Posterior vena cava (tissue), 2 donors: ENCODE measurements around the gene ZMYND15. TPM values are rescaled to one million over a fixed set of nuclear protein-coding genes. Genes with fewer than 3 reads are reported as not detected.

Experiments used
- DNase-seq: peaks from one replicate; pipeline ENCODE4 v3.0.0-alpha.2; 2020; ENCODE audit warnings: low spot score
- intact Hi-C, 2 donors: fragments of 100-400 bp; cut with DNase I; formaldehyde crosslinking; loops; one replicate each; pipeline versions ENCODE4 v1.14.1 to v1.14.2; 2022 to 2023
- total RNA-seq, 2 donors: library from RNA; stranded (reverse); fragmentation: NEBNext Ultra II Directional; extraction: Animal tissue kit (Norgen Biotek cat#: 25700); gene quantifications; one replicate each; pipeline ENCODE4 v1.2.1, GENCODE V29; 2021
- donor health status: DM: yes; HTN: yes; CAD: no.
- donor health status: DM: yes; HTN: yes; CAD: no.

The ZMYND15 gene
- total RNA-seq, 2 donors from 2014 or later: 1.1 to 1.2 TPM

GRCh38 chr17:4738136-4739121 lies 1.2 kb upstream of the ZMYND15 start:
- intact Hi-C loops: no loop called here

GRCh38 chr17:4740025-4740351 lies 355 bp downstream of the ZMYND15 start:
- intact Hi-C loops: no loop called here
- DNase-seq: no peak

More at GRCh38 chr17:4738136-4739121, 1.2 kb upstream of the ZMYND15 start:
- no peak for DNase-seq

GRCh38 chr17:4740584-4740983 lies 951 bp downstream of the ZMYND15 start:
- intact Hi-C loops: no loop called here

GRCh38 chr17:4741544-4741943 lies 1.9 kb downstream of the ZMYND15 start:
- intact Hi-C loops: no loop called here
- no peak for DNase-seq

More at GRCh38 chr17:4740584-4740983, 951 bp downstream of the ZMYND15 start:
- no peak for DNase-seq

- intact Hi-C loops: no loop called here
- DNase-seq: no peak
These were observed 2.5 kb downstream of the ZMYND15 start for GRCh38 chr17:4742133-4742532.

- intact Hi-C loops: no loop called here
- no peak for DNase-seq
These were observed 3.0 kb downstream of the ZMYND15 start for GRCh38 chr17:4742629-4743028.

GRCh38 chr17:4743216-4743615 lies 3.6 kb downstream of the ZMYND15 start:
- no peak for DNase-seq
- intact Hi-C loops: no loop called here

GRCh38 chr17:4743898-4744297 lies 4.3 kb downstream of the ZMYND15 start:
- intact Hi-C loops: no loop called here
- no peak for DNase-seq

- intact Hi-C loops: no loop called here
- DNase-seq: no peak
These were observed 5.7 kb downstream of the ZMYND15 start for GRCh38 chr17:4744999-4745969.

- intact Hi-C loops: no loop called here
- DNase-seq: no peak
These were observed 8.2 kb downstream of the ZMYND15 start for GRCh38 chr17:4747847-4748246.

GRCh38 chr17:4748686-4749085 lies 9.1 kb downstream of the ZMYND15 start:
- intact Hi-C loops: no loop called here

GRCh38 chr17:4750606-4751005 lies 11.0 kb downstream of the ZMYND15 start:
- intact Hi-C loops: no loop called here
- no peak for DNase-seq

More at GRCh38 chr17:4748686-4749085, 9.1 kb downstream of the ZMYND15 start:
- DNase-seq: no peak

GRCh38 chr17:4751932-4752331 lies 12.3 kb downstream of the ZMYND15 start:
- no peak for DNase-seq
- intact Hi-C loops: no loop called here

- intact Hi-C loops: no loop called here
- no peak for DNase-seq
These were observed 13.8 kb downstream of the ZMYND15 start for GRCh38 chr17:4753392-4753791.

- intact Hi-C loops: no loop called here
- no peak for DNase-seq
These were observed 20.2 kb downstream of the ZMYND15 start for GRCh38 chr17:4759776-4760236.

GRCh38 chr17:4764595-4764994 lies 25.0 kb downstream of the ZMYND15 start:
- no peak for DNase-seq
- intact Hi-C loops: no loop called here

- intact Hi-C loops: no loop called here
- no peak for DNase-seq
These were observed 26.6 kb downstream of the ZMYND15 start for GRCh38 chr17:4766201-4766600.

GRCh38 chr17:4766723-4767122 lies 27.1 kb downstream of the ZMYND15 start:
- intact Hi-C loops: no loop called here
- no peak for DNase-seq

GRCh38 chr17:4768298-4768697 lies 28.7 kb downstream of the ZMYND15 start:
- intact Hi-C loops: no loop called here
- DNase-seq: no peak

- DNase-seq: no peak
- intact Hi-C loops: no loop called here
These were observed 30.0 kb downstream of the ZMYND15 start for GRCh38 chr17:4769628-4770027.
